ENCODE results near the gene BNC1. TPM values are rescaled to one million over a fixed set of nuclear protein-coding genes. Genes with fewer than 3 reads are reported as not detected.

Gene BNC1
- total and polyA plus RNA-seq, 11 donors = 0.08 to 24.5 (median 0.17) TPM; not detected in 2

GRCh38 chr15:83295417-83295816 is 11.0 kb upstream of the BNC1 start:
- ATAC-seq (no peak), DNase-seq (no peak)
- H3K4me1 ChIP-seq = no peaks in the 10 kb centered on the region
- no peaks in the 10 kb centered on the region for H3K36me3 ChIP-seq
- WGBS, 4 donors = 61 to 74% (median 67%) methylated on average over 6 of the region's 6 CpGs
- peaks cover 0 to 28% (median 2%) of the 10 kb centered on the region in 9 donors for H3K27me3 ChIP-seq
- intact Hi-C loops (cut with DNase I) = no loop called here
- no peak overlapping the region for H3K4me3 ChIP-seq
- TF ChIP-seq CTCF (IDR thresholded peaks at IDR 0.05) = no peak
- no peak for TF ChIP-seq POLR2A (IDR thresholded peaks at IDR 0.05)
- H3K9me3 ChIP-seq = no peaks in the 10 kb centered on the region
- no peak overlapping the region for H3K27ac ChIP-seq

DNA sequence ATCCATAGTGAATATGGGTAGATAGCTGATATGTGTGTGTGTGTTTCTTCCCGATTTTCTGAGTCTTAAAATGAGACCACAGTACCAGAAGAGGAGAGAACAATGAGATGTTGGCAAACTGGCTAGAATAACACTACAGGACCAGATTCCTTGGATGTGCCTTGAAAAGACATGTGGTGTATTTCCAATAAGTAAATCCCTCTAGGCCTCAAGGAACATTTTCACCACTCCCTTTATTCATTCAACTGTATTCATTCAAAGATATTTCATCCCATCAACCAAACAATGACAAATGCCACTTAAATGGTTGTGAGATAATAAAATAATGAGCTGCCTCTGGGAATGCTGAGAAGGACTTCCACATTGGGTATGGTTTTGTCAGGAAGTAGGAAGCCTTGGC is 8.7 kb upstream of the BNC1 start:
- no peak for DNase-seq
- ATAC-seq = no peak
- Histone ChIP-seq H3K4me1 (no peaks in the 10 kb centered on the region), H3K4me3 (no peak overlapping the region), H3K27me3 (peaks cover 0 to 28% (median 4%) of the 10 kb centered on the region in 9 donors), H3K27ac (no peak overlapping the region), H3K36me3 (no peaks in the 10 kb centered on the region), H3K9me3 (no peaks in the 10 kb centered on the region)
- TF ChIP-seq CTCF (IDR thresholded peaks at IDR 0.05) (no peak), POLR2A (IDR thresholded peaks at IDR 0.05) (no peak)
- WGBS, 4 donors = 63 to 71% (median 67%) methylated on average over 1 of the region's 1 CpG
- intact Hi-C loops (cut with DNase I) = no loop called here

GRCh38 chr15:83292317-83292716 is 7.9 kb upstream of the BNC1 start:
- intact Hi-C loops (cut with DNase I) = no loop called here
- no peak overlapping the region for H3K27ac ChIP-seq
- no peak for TF ChIP-seq POLR2A (IDR thresholded peaks at IDR 0.05)
- no peak for TF ChIP-seq CTCF (IDR thresholded peaks at IDR 0.05)
- ATAC-seq = no peak
- peaks cover 0 to 28% (median 2%) of the 10 kb centered on the region in 9 donors for H3K27me3 ChIP-seq
- no peak overlapping the region for H3K4me3 ChIP-seq
- H3K9me3 ChIP-seq = no peaks in the 10 kb centered on the region
- no peak for DNase-seq
- WGBS, 4 donors = 49 to 61% (median 53%) methylated on average over 5 of the region's 5 CpGs
- no peaks in the 10 kb centered on the region for H3K4me1 ChIP-seq
- no peaks in the 10 kb centered on the region for H3K36me3 ChIP-seq

- no peak for DNase-seq
- intact Hi-C loops (cut with DNase I) = no loop called here
Observed at GRCh38 chr15:83290236-83290635, 5.8 kb upstream of the BNC1 start.

More at GRCh38 chr15:83290236-83290635, 5.8 kb upstream of the BNC1 start:
- Histone ChIP-seq H3K9me3 (no peaks in the 10 kb centered on the region), H3K27me3 (peaks cover 0 to 34% (median 6%) of the 10 kb centered on the region in 9 donors), H3K27ac (no peak overlapping the region), H3K36me3 (no peaks in the 10 kb centered on the region), H3K4me1 (no peaks in the 10 kb centered on the region), H3K4me3 (no peak overlapping the region)
- TF ChIP-seq POLR2A (IDR thresholded peaks at IDR 0.05) = no peak
- no peak for TF ChIP-seq CTCF (IDR thresholded peaks at IDR 0.05)
- WGBS, 4 donors = 76 to 87% (median 82%) methylated on average over 4 of the region's 4 CpGs
- no peak for ATAC-seq

Data from heart left ventricle (tissue), 16 donors.